H1 (cell line): ENCODE measurements around the gene UGT1A9.

Experiments used
- ATF2 ChIP-seq: IDR thresholded peaks from 2 replicates; pipeline ENCODE4 v1.6.1; 2012; ENCODE audit warnings: low read length, inconsistent platforms
- BCL11A ChIP-seq, 2 experiments: IDR thresholded peaks; one replicate each; pipeline ENCODE4 v1.6.1; 2011; ENCODE audit warnings: low read depth in 2 of 2, low read length in 2 of 2, mild to moderate bottlenecking in 2 of 2
- CEBPB ChIP-seq: IDR thresholded peaks from 2 replicates; pipeline ENCODE4 v1.6.1; 2012; ENCODE audit warnings: low read depth, low read length
- CREB1 ChIP-seq: IDR thresholded peaks from 2 replicates; pipeline ENCODE4 v1.6.1; 2012; ENCODE audit warnings: inconsistent platforms
- EZH2 ChIP-seq: fragments of 200-600 bp; sonication (generic); IDR thresholded peaks from 2 replicates; pipeline ENCODE4 v1.7.1; 2012; ENCODE audit warnings: low read depth, mild to moderate bottlenecking, moderate library complexity, low read length, inconsistent platforms; ENCODE audit not compliant: severe bottlenecking
- MAX ChIP-seq: IDR thresholded peaks from 2 replicates; pipeline ENCODE4 v1.6.1; 2012; ENCODE audit warnings: inconsistent platforms
- PHF8 ChIP-seq: fragments of 200-600 bp; sonication (generic); conservative IDR thresholded peaks from 2 replicates; pipeline ENCODE4 v1.7.1; 2012; ENCODE audit warnings: low read depth, mild to moderate bottlenecking, inconsistent platforms, low read length, moderate library complexity
- POLR2A ChIP-seq, 2 experiments: IDR thresholded peaks; 1 replicate in 1 of 2; 2 replicates in 1 of 2; pipeline ENCODE4 v1.6.1; 2011; ENCODE audit warnings: low read depth in 2 of 2, low read length in 2 of 2, mild to moderate bottlenecking in 2 of 2; ENCODE audit errors: control extremely low read depth in 1 of 2
- RAD21 ChIP-seq, 2 experiments: IDR thresholded peaks in 1 of 2; conservative IDR thresholded peaks in 1 of 2; 2 replicates each; pipeline ENCODE4 v1.6.1; 2011; ENCODE audit warnings: low read depth in 2 of 2, low read length in 2 of 2, improper control_type of control experiment in 1 of 2, inconsistent platforms in 1 of 2, mild to moderate bottlenecking in 1 of 2, moderate library complexity in 1 of 2
- SIRT6 ChIP-seq: IDR thresholded peaks from one replicate; pipeline ENCODE4 v1.7.1; 2012; ENCODE audit warnings: low read length, inconsistent platforms
- TEAD4 ChIP-seq: IDR thresholded peaks from 2 replicates; pipeline ENCODE4 v1.6.1; 2012; ENCODE audit warnings: low read depth, low read length, inconsistent platforms, mixed read lengths
- TF ChIP-seq, protein P1 (sequence below), 3 experiments: IDR thresholded peaks; 1 replicate in 2 of 3; 2 replicates in 1 of 3; pipeline versions ENCODE4 v1.5.1 to v1.6.1; 2011; ENCODE audit warnings: low read length in 3 of 3, mild to moderate bottlenecking in 3 of 3, inconsistent platforms in 2 of 3, low read depth in 1 of 3, moderate library complexity in 1 of 3; ENCODE audit not compliant: insufficient read depth in 1 of 3; ENCODE audit errors: control extremely low read depth in 1 of 3
- TF ChIP-seq, protein P2 (sequence below): IDR thresholded peaks from 2 replicates; pipeline ENCODE4 v1.6.1; 2011; ENCODE audit warnings: low read length, improper control_type of control experiment

GRCh38 chr2:233791883-233792329 is 120.2 kb downstream of the UGT1A9 start:
- TF ChIP-seq, protein P1, sequence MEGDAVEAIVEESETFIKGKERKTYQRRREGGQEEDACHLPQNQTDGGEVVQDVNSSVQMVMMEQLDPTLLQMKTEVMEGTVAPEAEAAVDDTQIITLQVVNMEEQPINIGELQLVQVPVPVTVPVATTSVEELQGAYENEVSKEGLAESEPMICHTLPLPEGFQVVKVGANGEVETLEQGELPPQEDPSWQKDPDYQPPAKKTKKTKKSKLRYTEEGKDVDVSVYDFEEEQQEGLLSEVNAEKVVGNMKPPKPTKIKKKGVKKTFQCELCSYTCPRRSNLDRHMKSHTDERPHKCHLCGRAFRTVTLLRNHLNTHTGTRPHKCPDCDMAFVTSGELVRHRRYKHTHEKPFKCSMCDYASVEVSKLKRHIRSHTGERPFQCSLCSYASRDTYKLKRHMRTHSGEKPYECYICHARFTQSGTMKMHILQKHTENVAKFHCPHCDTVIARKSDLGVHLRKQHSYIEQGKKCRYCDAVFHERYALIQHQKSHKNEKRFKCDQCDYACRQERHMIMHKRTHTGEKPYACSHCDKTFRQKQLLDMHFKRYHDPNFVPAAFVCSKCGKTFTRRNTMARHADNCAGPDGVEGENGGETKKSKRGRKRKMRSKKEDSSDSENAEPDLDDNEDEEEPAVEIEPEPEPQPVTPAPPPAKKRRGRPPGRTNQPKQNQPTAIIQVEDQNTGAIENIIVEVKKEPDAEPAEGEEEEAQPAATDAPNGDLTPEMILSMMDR (IDR thresholded peaks at IDR 0.05; ENCODE audit: control extremely low read depth in 1 of 3, insufficient read depth in 1 of 3, low read depth in 1 of 3, low read length in 3 of 3): no peak
- no peak for TF ChIP-seq MAX
- no peak for TF ChIP-seq RAD21 (IDR thresholded peaks at IDR 0.05 in 1 of 2, conservative IDR thresholded peaks at IDR 0.05 in 1 of 2; ENCODE audit: low read depth in 2 of 2, low read length in 2 of 2)
- TF ChIP-seq, protein P2, sequence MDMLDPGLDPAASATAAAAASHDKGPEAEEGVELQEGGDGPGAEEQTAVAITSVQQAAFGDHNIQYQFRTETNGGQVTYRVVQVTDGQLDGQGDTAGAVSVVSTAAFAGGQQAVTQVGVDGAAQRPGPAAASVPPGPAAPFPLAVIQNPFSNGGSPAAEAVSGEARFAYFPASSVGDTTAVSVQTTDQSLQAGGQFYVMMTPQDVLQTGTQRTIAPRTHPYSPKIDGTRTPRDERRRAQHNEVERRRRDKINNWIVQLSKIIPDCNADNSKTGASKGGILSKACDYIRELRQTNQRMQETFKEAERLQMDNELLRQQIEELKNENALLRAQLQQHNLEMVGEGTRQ: no peak
- no peak for TF ChIP-seq POLR2A (IDR thresholded peaks at IDR 0.05; ENCODE audit: control extremely low read depth in 1 of 2, low read depth in 2 of 2, low read length in 2 of 2)
- no peak for TF ChIP-seq CEBPB
- no peak for TF ChIP-seq CREB1
- TF ChIP-seq BCL11A (IDR thresholded peaks at IDR 0.05; ENCODE audit: low read depth in 2 of 2, low read length in 2 of 2): no peak
- no peak for TF ChIP-seq TEAD4
- TF ChIP-seq SIRT6: no peak
- no peak for TF ChIP-seq ATF2
- no peak for TF ChIP-seq PHF8
- no peak for TF ChIP-seq EZH2
